ENCODE data around the gene SECTM1. TPM values are rescaled to one million over a fixed set of nuclear protein-coding genes. Genes with fewer than 3 reads are reported as not detected.
A peak's percentile ranks its signal among the peaks of the same experiment; 100 is the strongest.

SECTM1 gene
- total RNA-seq, 1 donor from 2014 or later, result not detected

DNA sequence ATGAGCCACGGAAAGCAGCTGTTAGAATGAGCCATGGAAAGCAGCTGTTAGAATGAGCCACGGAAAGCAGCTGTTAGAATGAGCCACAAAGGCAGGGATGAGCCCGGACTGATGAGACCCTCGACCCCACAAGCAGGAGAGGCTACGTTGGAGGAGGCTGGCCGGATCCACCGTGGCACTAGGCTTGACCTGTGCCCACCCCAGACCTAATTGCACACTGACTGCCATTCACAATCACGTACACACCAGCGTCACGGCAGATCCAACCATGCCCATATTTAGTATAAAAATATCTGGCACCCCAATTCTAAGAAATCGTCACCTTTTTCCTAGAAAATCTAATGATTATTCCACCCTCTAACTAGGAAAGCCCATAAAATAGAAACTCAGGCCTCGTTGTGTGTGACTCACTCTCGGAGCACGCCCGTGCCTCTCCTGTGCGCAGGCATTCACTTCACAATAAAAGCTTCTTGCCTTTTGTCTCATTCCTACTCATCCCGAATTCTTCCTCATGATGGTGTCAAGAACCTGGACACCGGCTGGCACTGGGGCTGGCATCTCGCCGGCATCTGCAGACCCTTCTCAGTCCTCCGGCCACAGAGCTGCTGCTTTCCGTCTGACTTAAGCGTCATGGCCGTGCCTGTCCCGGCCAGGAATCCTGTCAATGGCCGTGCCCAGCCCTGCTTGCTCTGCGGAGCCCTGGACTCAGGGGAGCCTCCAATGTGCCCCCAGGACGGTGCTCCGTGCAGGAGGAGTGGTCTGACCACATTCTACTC lies 5.5 kb upstream of the SECTM1 start:
- Mint-ChIP-seq H3K9me3 (ENCODE audit: low read depth) (no peaks in the 10 kb centered on the region), H3K4me1 (ENCODE audit: low read depth) (peaks cover 6% of the 10 kb centered on the region), H3K4me3 (ENCODE audit: low read depth) (no peak overlapping the region), H3K36me3 (ENCODE audit: insufficient read depth) (no peaks in the 10 kb centered on the region), H3K27me3 (peaks cover 37% of the 10 kb centered on the region), H3K27ac (no peak overlapping the region)
- no peak for DNase-seq (ENCODE audit: low spot score, unreplicated experiment)
- TF ChIP-seq, protein P1, sequence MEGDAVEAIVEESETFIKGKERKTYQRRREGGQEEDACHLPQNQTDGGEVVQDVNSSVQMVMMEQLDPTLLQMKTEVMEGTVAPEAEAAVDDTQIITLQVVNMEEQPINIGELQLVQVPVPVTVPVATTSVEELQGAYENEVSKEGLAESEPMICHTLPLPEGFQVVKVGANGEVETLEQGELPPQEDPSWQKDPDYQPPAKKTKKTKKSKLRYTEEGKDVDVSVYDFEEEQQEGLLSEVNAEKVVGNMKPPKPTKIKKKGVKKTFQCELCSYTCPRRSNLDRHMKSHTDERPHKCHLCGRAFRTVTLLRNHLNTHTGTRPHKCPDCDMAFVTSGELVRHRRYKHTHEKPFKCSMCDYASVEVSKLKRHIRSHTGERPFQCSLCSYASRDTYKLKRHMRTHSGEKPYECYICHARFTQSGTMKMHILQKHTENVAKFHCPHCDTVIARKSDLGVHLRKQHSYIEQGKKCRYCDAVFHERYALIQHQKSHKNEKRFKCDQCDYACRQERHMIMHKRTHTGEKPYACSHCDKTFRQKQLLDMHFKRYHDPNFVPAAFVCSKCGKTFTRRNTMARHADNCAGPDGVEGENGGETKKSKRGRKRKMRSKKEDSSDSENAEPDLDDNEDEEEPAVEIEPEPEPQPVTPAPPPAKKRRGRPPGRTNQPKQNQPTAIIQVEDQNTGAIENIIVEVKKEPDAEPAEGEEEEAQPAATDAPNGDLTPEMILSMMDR (IDR thresholded peaks at IDR 0.05; ENCODE audit: unreplicated experiment), result no peak

DNA sequence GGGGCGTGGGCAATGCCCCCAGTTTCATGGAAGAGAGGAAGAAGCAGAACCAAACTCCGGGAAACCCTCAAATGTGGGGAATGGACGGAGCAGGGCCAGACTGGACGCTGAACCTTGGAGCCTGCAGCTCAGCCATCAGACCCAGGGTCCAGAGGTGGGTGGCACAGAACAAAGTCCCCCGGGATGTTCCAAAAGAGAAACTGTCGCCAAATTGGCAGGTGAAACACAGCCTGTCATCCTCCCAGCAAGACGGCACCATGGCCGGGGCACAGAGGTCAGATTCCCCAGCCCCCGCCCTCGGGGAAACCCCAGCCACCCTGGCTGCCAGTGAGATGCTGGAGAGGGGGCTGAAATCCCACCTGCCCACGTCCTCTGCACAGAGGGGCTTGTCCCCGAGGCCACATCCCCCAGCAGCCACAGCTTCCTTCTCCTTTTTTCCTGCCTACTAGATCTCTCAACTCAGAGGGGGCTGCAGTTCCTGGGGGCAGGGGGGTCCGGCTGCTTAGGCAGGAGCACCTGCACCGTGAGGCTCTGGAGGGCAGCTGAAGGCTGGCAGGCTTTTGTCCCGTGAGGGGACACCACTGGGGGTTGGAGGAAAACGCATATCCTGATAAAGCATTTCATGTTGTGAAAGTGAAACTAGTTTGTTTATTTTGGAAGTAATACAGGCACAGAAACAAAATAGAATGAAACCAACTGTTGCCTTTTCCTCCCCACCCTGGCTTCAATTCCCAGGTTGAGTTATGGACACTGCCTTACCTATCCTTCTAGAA lies 1.2 kb upstream of the SECTM1 start:
- Mint-ChIP-seq H3K27me3 (peaks cover 55% of the 10 kb centered on the region), H3K27ac (no peak overlapping the region), H3K4me3 (ENCODE audit: low read depth) (peak overlapping the region; percentile 29), H3K4me1 (ENCODE audit: low read depth) (peaks cover 9% of the 10 kb centered on the region), H3K36me3 (ENCODE audit: insufficient read depth) (no peaks in the 10 kb centered on the region), H3K9me3 (ENCODE audit: low read depth) (no peaks in the 10 kb centered on the region)
- TF ChIP-seq, protein P1 (IDR thresholded peaks at IDR 0.05; ENCODE audit: unreplicated experiment), result no peak
- no peak for DNase-seq (ENCODE audit: low spot score, unreplicated experiment)

DNA sequence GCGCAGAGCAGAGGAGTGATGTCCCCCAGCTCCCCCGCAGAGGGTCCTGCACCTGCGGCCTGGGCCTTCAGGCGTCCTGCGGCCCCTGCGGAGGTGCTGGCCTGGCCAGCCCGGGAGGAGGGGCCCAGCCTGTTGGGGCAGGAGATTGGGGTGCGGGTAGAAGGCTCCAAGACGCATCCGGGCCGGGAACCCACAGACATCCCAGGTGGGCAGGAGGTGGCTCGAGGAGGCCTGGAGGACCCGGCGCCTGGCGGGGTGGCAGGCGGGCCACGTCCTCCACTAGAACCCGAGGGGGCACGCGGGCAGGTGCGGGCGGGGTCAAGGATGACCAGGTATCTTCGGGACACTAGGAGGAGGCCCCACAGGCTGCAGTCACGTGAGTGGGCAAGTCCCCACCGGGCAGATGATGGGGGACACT lies 647 bp upstream of the SECTM1 start:
- H3K9me3 Mint-ChIP-seq (ENCODE audit: low read depth), result no peaks in the 10 kb centered on the region
- TF ChIP-seq, protein P1 (IDR thresholded peaks at IDR 0.05; ENCODE audit: unreplicated experiment), result no peak
- no peaks in the 10 kb centered on the region for H3K36me3 Mint-ChIP-seq (ENCODE audit: insufficient read depth)
- H3K27ac Mint-ChIP-seq, result no peak overlapping the region
- H3K27me3 Mint-ChIP-seq, result peaks cover 52% of the 10 kb centered on the region
- no peak overlapping the region for H3K4me3 Mint-ChIP-seq (ENCODE audit: low read depth)
- DNase-seq (ENCODE audit: low spot score, unreplicated experiment), result no peak
- H3K4me1 Mint-ChIP-seq (ENCODE audit: low read depth), result peaks cover 9% of the 10 kb centered on the region

DNA sequence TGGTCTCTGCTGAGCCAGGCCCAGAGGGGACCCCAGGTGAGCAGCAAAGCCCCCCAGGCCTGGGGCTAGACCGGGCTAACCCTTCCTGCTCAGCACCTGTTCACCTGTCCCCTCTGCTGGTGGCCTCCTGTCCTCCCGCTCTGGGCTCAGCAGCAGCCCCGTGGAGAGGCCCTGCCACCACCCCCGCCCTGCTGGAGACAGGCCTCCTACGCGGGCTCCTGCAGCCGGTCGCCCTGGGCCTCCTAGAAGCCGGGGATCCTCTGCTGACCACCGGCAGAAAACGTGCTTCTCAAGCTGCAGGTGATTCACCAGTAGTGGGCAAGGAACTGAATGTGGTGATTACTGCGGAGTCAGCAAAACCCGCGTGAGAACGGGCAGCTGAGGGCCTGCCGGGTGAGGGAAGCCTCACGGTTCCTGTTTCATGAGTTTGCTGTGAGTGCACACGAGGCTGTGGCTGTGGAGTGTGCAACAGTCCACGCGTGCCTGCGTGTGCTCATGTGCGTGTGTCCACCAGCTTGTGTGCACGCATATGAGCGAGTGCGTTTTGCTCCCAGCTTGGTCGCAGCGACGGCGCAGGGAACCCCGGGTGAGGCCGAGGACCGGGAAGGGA lies 792 bp downstream of the SECTM1 start:
- Mint-ChIP-seq H3K4me1 (ENCODE audit: low read depth) (peaks cover 10% of the 10 kb centered on the region), H3K27me3 (peaks cover 44% of the 10 kb centered on the region), H3K36me3 (ENCODE audit: insufficient read depth) (no peaks in the 10 kb centered on the region), H3K27ac (no peak overlapping the region), H3K4me3 (ENCODE audit: low read depth) (peak overlapping the region; percentile 16), H3K9me3 (ENCODE audit: low read depth) (no peaks in the 10 kb centered on the region)
- DNase-seq (ENCODE audit: low spot score, unreplicated experiment), result no peak
- TF ChIP-seq, protein P1 (IDR thresholded peaks at IDR 0.05; ENCODE audit: unreplicated experiment), result no peak

DNA sequence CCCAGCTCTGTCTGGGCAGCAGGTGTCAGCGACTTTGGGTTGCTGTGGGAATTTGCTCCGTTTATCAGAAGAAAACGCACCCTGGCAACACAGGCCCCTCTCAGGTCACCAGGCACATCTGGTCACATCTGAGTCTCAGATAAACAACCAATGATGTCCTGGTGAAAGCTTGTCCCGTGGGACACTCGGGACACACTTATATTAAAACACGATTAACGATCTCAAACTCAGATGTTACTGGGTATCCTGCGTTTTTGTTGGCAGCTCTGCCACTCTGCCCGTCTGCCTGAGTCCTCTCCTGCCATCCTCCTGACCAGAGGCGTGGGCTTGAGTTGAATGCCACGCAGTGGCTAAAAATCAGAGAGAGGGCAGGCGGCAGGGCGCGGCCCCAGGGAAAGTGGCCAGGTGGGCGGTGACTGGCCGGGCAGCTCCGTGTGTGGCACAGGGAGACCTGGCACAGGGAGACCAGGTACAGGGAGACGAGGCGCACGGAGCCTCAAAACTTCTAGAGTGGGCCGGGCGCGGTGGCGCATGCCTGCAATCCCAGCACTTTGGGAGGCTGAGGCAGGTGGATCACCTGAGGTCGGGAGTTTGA lies 2.1 kb downstream of the SECTM1 start:
- H3K27ac Mint-ChIP-seq, result no peak overlapping the region
- no peak overlapping the region for H3K4me3 Mint-ChIP-seq (ENCODE audit: low read depth)
- no peaks in the 10 kb centered on the region for H3K36me3 Mint-ChIP-seq (ENCODE audit: insufficient read depth)
- no peak for DNase-seq (ENCODE audit: low spot score, unreplicated experiment)
- H3K4me1 Mint-ChIP-seq (ENCODE audit: low read depth), result peaks cover 10% of the 10 kb centered on the region
- TF ChIP-seq, protein P1 (IDR thresholded peaks at IDR 0.05; ENCODE audit: unreplicated experiment), result no peak
- H3K9me3 Mint-ChIP-seq (ENCODE audit: low read depth), result no peaks in the 10 kb centered on the region
- peaks cover 46% of the 10 kb centered on the region for H3K27me3 Mint-ChIP-seq
